Gastroesophageal sphincter (tissue), 3 donors: ENCODE data around the gene SYNM.

ENCODE experiments used
- CTCF ChIP-seq, 4 experiments: fragments of 200-600 bp in 2 of 4; fragments of 450-650 bp in 2 of 4; sonication (generic) in 1 of 4; IDR thresholded peaks; one replicate each; pipeline ENCODE4 v1.5.1; 2017 to 2019; ENCODE audit warnings: antibody characterized with exemption in 4 of 4, mild to moderate bottlenecking in 2 of 4, moderate library complexity in 2 of 4
- POLR2A ChIP-seq, 2 donors: fragments of 450-650 bp; IDR thresholded peaks; one replicate each; pipeline ENCODE4 v1.6.1; 2017; ENCODE audit warnings: antibody characterized with exemption in 2 of 2, mild to moderate bottlenecking in 2 of 2, moderate library complexity in 1 of 2

GRCh38 chr15:99055555-99056134 lies 49.2 kb upstream of the SYNM start:
- TF ChIP-seq CTCF (IDR thresholded peaks at IDR 0.05) (no peak), POLR2A (IDR thresholded peaks at IDR 0.05) (no peak)
